ENCODE data around the gene PHLDA3. TPM values are rescaled to one million over a fixed set of nuclear protein-coding genes. Genes with fewer than 3 reads are reported as not detected.
"Not testable (repeated sequence)": the region's sequence is repeated elsewhere in the genome, so short reads cannot be mapped to it uniquely, and the experiment has no call there.

Gene PHLDA3
- total RNA-seq, 4 donors from 2014 or later, result 14.4 to 80.2 (median 43.7) TPM

DNA sequence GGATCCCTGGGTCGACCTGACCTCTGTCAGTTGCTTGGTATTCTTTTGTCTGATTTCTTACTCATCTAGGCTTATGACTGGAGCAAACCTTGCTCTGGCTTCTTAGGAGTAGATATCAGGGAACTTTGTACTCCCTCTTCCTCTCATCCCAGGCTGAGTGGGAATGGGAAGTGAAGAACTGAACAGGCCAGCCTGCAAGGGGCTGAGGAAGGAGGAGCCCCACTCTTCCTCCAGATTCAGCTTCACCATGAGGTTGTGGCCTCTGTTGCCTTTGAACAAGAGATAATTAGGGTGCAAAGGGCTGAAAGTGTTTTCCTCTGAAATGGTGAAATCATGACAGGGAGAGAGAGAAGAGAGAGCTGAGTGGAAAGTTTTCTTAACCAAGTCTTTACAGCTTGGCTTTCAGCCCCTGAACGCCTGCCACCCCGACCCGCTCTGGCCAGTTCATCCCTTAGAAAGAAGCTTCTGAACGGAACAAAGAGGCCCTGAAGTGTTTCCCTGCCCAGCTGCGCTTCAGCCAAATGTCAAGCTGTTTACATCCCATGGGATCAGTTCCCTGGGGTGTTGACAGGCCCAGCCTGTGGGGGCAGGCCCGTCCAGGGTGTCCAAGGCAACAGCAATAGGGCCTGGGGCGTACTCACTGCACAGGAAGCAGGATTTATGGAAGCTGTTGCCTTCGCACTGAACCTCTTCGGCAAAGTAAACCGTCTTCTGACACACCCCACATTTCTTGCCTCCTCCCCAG is 26.7 kb upstream of the PHLDA3 start:
- Histone ChIP-seq H3K4me1 (peaks cover 48 to 50% of the 10 kb centered on the region in 2 donors), H3K9me3 (no peaks in the 10 kb centered on the region), H3K27ac (peak overlapping the region; percentile 97 to 99), H3K27me3 (no peaks in the 10 kb centered on the region), H3K4me3 (peak overlapping the region in 1 of 2 donors; percentile 23), H3K36me3 (no peaks in the 10 kb centered on the region)
- TF ChIP-seq POLR2A (IDR thresholded peaks at IDR 0.05), result peak in 1 of 2 donors; percentile 24
- TF ChIP-seq, protein P1, sequence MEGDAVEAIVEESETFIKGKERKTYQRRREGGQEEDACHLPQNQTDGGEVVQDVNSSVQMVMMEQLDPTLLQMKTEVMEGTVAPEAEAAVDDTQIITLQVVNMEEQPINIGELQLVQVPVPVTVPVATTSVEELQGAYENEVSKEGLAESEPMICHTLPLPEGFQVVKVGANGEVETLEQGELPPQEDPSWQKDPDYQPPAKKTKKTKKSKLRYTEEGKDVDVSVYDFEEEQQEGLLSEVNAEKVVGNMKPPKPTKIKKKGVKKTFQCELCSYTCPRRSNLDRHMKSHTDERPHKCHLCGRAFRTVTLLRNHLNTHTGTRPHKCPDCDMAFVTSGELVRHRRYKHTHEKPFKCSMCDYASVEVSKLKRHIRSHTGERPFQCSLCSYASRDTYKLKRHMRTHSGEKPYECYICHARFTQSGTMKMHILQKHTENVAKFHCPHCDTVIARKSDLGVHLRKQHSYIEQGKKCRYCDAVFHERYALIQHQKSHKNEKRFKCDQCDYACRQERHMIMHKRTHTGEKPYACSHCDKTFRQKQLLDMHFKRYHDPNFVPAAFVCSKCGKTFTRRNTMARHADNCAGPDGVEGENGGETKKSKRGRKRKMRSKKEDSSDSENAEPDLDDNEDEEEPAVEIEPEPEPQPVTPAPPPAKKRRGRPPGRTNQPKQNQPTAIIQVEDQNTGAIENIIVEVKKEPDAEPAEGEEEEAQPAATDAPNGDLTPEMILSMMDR (IDR thresholded peaks at IDR 0.05), result no peak
- peak; percentile 92 to 94 for DNase-seq
- intact Hi-C loops (cut with DNase I; ENCODE audit: low total_unique reads), result no loop called here

DNA sequence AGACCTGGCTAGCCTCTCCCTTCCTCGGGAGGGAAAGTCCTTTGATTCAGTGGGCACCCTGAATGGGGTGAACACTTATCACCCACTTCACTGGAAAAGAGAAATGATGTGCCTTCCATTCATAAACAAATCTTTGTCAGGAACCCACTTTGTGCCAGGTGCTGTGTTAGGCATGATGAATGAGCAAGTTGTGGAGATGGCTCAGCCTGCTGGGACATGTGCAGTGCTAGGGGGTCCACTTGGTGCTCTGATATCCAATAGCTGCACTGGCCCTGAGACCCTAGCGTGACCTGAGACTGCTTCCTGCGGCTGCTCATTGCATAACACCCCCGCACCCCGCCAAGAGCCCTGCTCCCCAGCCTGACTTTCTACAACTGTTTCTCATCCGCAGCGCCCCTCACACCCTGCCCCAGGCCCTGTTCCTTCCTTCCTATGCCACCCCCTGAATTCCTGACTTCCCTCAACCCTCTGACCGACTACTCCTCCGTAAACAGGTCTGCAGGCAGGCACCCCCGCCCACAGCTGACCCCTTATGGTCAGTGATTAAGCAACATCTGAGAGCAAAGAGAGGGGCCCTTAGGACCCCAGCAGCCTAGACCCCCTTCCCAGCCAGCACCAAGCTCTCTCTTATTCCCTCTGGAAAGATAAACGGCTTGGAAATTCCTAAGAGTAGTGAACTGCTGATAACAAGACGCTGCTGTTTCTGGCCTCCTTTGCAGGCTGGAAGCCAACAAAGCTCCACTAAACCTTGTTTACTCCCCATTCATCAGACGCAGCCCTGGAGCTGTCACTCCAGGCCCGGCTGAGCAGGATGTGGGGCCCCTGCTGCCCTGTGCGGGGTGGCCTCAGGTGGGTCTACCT is 25.0 kb upstream of the PHLDA3 start:
- TF ChIP-seq POLR2A (IDR thresholded peaks at IDR 0.05), result no peak
- TF ChIP-seq, protein P1 (IDR thresholded peaks at IDR 0.05), result no peak
- H3K9me3 ChIP-seq, result no peaks in the 10 kb centered on the region
- H3K27ac ChIP-seq, result peak overlapping the region; percentile 97 to 99
- H3K36me3 ChIP-seq, result no peaks in the 10 kb centered on the region
- peak overlapping the region in 1 of 2 donors; percentile 3 for H3K4me3 ChIP-seq
- peak; percentile 78 to 84 for DNase-seq
- no peaks in the 10 kb centered on the region for H3K27me3 ChIP-seq
- intact Hi-C loops (cut with DNase I; ENCODE audit: low total_unique reads), result no loop called here
- peaks cover 48 to 67% of the 10 kb centered on the region in 2 donors for H3K4me1 ChIP-seq

- H3K36me3 ChIP-seq; DNase-seq; H3K27me3 ChIP-seq; intact Hi-C loops (cut with DNase I; ENCODE audit: low total_unique reads); H3K4me3 ChIP-seq; H3K9me3 ChIP-seq: not testable (repeated sequence)
- peak overlapping the region; percentile 97 to 99 for H3K27ac ChIP-seq
- H3K4me1 ChIP-seq, result peaks cover 49 to 71% of the 10 kb centered on the region in 2 donors
Measured at GRCh38 chr1:201493026-201493656, 24.2 kb upstream of the PHLDA3 start.

DNA sequence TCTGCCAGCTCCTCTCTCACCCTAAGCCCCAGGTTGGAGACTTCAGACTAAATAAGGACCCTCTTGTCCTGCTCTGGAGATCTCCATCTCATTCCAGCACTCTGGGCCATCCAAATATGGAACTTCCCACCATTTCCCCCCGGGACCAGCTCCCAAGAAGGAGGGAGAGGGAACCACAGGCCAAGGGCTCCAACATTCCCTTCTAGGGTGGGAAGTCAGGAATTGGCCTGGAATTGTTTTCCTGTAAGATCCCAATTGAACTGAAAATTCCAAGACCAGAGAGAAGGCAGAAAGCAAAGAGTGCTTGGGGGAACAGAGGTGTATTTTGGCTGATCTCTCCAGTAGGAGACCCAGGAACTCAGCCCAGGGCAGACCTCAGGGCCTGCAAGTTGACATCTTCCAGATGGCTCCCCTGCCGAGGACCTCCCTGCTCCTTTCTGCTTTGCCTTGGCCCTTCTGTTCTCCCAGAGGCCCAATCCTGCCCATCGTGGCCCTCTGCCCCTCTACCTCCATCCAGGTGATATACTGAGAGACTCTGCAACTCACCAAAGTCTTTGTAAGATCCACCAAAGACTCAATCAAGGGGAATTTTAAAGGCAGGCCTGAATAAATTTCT is 23.0 kb upstream of the PHLDA3 start:
- Histone ChIP-seq H3K27me3 (no peaks in the 10 kb centered on the region), H3K27ac (peak overlapping the region; percentile 97 to 99), H3K36me3 (no peaks in the 10 kb centered on the region), H3K4me3 (no peak overlapping the region), H3K9me3 (no peaks in the 10 kb centered on the region), H3K4me1 (peaks cover 49 to 80% of the 10 kb centered on the region in 2 donors)
- no peak for TF ChIP-seq POLR2A (IDR thresholded peaks at IDR 0.05)
- TF ChIP-seq, protein P1 (IDR thresholded peaks at IDR 0.05), result no peak
- DNase-seq, result no peak
- intact Hi-C loops (cut with DNase I; ENCODE audit: low total_unique reads), result no loop called here

GRCh38 chr1:201490708-201491131 is 21.7 kb upstream of the PHLDA3 start:
- DNase-seq, result no peak
- intact Hi-C loops (cut with DNase I; ENCODE audit: low total_unique reads), result no loop called here
- Histone ChIP-seq H3K9me3 (no peaks in the 10 kb centered on the region), H3K4me3 (no peak overlapping the region), H3K4me1 (peaks cover 48 to 72% of the 10 kb centered on the region in 2 donors), H3K27me3 (no peaks in the 10 kb centered on the region), H3K27ac (peak overlapping the region; percentile 97 to 99), H3K36me3 (no peaks in the 10 kb centered on the region)
- TF ChIP-seq, protein P1 (IDR thresholded peaks at IDR 0.05), result no peak
- no peak for TF ChIP-seq POLR2A (IDR thresholded peaks at IDR 0.05)
